ENCODE results near the gene DNAH17. TPM values are rescaled to one million over a fixed set of nuclear protein-coding genes. Genes with fewer than 3 reads are reported as not detected.

The DNAH17 gene
- total RNA-seq, 4 donors from 2014 or later, result under 0.01 TPM; not detected in 3

- H3K27me3 ChIP-seq, result peaks cover 19% of the 10 kb centered on the region
- no peaks in the 10 kb centered on the region for H3K36me3 ChIP-seq
- no peaks in the 10 kb centered on the region for H3K4me1 ChIP-seq
- no peak overlapping the region for H3K27ac ChIP-seq
- no peak for DNase-seq
- H3K4me3 ChIP-seq, result no peak overlapping the region
- H3K9me3 ChIP-seq, result no peaks in the 10 kb centered on the region
- intact Hi-C loops (cut with DNase I; ENCODE audit: low total_unique reads) (loop anchor here (10.0 kb wide), 1 partner anchor 84 kb away; no protein-coding TSS in a partner anchor), in situ Hi-C loops (cut with MboI; ENCODE audit: low pct_ligation_motif_present in 1 of 4, low pct_unique_long_range_greater_than_20kb in 1 of 4, low sequenced_read_pairs in 3 of 4) (no loop called here)
- WGBS, 2 donors (ENCODE audit: low coverage in 1 of 2), result 84 to 90% methylated on average over 4 to 10 of the region's 10 CpGs
- TF ChIP-seq CTCF (IDR thresholded peaks at IDR 0.05) (no peak), EP300 (IDR thresholded peaks at IDR 0.05; ENCODE audit: low read depth) (no peak), POLR2AphosphoS5 (IDR thresholded peaks at IDR 0.05) (no peak), POLR2A (IDR thresholded peaks at IDR 0.05) (no peak)
Observed at GRCh38 chr17:78561166-78561565, 16.0 kb downstream of the DNAH17 start.

- no peaks in the 10 kb centered on the region for H3K4me1 ChIP-seq
- peaks cover 19% of the 10 kb centered on the region for H3K27me3 ChIP-seq
- WGBS, 2 donors (ENCODE audit: low coverage in 1 of 2), result 80 to 90% methylated on average over 1 to 22 of the region's 22 CpGs
- intact Hi-C loops (cut with DNase I; ENCODE audit: low total_unique reads) (loop anchor here (10.0 kb wide), 1 partner anchor 84 kb away; no protein-coding TSS in a partner anchor), in situ Hi-C loops (cut with MboI; ENCODE audit: low pct_ligation_motif_present in 1 of 4, low pct_unique_long_range_greater_than_20kb in 1 of 4, low sequenced_read_pairs in 3 of 4) (no loop called here)
- H3K36me3 ChIP-seq, result no peaks in the 10 kb centered on the region
- H3K9me3 ChIP-seq, result no peaks in the 10 kb centered on the region
- no peak overlapping the region for H3K4me3 ChIP-seq
- no peak for DNase-seq
- TF ChIP-seq EP300 (IDR thresholded peaks at IDR 0.05; ENCODE audit: low read depth), result no peak
- TF ChIP-seq CTCF (IDR thresholded peaks at IDR 0.05), result no peak
- no peak for TF ChIP-seq POLR2AphosphoS5 (IDR thresholded peaks at IDR 0.05)
- TF ChIP-seq POLR2A (IDR thresholded peaks at IDR 0.05), result no peak
- H3K27ac ChIP-seq, result no peak overlapping the region
Observed at GRCh38 chr17:78560731-78561130, 16.5 kb downstream of the DNAH17 start.

DNA sequence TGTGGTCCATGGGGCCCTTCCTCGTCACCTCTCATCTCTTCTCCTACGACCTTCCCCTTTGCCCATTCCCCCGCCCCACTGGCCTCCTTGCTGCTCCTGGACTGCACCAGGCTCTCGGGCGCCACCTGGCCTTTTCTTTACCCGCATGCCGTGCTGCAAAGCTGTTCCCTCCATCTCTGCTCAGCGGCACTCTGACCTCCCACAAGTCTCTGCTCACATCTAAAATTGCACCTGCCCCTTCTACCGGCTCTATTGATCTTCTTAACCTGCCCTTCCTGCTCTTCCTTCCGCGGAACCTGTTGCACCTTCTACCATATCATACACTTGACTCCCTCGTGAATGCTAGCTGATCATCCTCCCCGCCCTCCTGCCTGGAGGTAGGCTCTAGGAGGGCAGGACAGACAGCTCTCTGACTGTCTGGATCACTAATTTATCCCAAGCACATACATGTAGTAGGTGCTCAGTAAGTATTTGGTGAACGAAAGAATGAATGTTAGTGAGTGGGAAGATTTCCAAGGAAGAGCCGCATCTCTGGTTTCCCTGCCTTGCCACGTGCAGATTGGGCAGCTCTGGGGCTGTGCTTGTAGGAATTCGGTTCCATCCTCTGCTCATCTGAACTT is 17.3 kb downstream of the DNAH17 start:
- WGBS, 2 donors (ENCODE audit: low coverage in 1 of 2), result 33 to 46% methylated on average over 10 to 17 of the region's 17 CpGs
- TF ChIP-seq CTCF (IDR thresholded peaks at IDR 0.05) (peak in 1 of 5 experiments; percentile 22), EP300 (IDR thresholded peaks at IDR 0.05; ENCODE audit: low read depth) (no peak)
- Histone ChIP-seq H3K27ac (no peak overlapping the region), H3K36me3 (no peaks in the 10 kb centered on the region), H3K4me1 (no peaks in the 10 kb centered on the region), H3K27me3 (peaks cover 19% of the 10 kb centered on the region), H3K4me3 (no peak overlapping the region), H3K9me3 (no peaks in the 10 kb centered on the region)
- in situ Hi-C loops (cut with MboI; ENCODE audit: low pct_ligation_motif_present in 1 of 4, low pct_unique_long_range_greater_than_20kb in 1 of 4, low sequenced_read_pairs in 3 of 4), result no loop called here
- intact Hi-C loops (cut with DNase I; ENCODE audit: low total_unique reads), result loop anchor here (10.0 kb wide), 1 partner anchor 85 kb away; no protein-coding TSS in a partner anchor
- DNase-seq, result no peak

DNA sequence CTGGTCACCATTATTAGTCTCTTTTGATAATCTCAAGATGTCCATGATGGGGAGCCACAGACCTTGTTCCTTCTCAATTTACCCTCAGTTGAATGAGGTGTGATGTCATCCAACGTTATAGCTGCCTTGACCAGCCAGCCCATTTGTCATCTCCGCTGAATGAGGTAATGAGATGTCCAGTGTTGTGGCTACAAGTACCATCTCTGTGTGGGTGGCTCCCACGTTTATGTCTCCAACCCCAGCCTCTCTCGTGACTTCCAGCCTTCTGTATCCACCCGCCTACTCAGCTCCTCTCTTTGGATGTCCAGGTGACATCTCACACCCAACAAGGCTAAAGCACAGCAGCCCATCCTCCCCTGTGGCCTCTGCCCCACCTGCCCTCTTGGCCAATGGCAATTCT is 18.2 kb downstream of the DNAH17 start:
- Histone ChIP-seq H3K9me3 (no peaks in the 10 kb centered on the region), H3K27me3 (peaks cover 13% of the 10 kb centered on the region), H3K4me3 (no peak overlapping the region), H3K4me1 (no peaks in the 10 kb centered on the region), H3K27ac (no peak overlapping the region), H3K36me3 (no peaks in the 10 kb centered on the region)
- 63 to 81% methylated on average over 4 to 5 of the region's 5 CpGs for WGBS, 2 donors (ENCODE audit: low coverage in 1 of 2)
- in situ Hi-C loops (cut with MboI; ENCODE audit: low pct_ligation_motif_present in 1 of 4, low pct_unique_long_range_greater_than_20kb in 1 of 4, low sequenced_read_pairs in 3 of 4), result no loop called here
- TF ChIP-seq POLR2A (IDR thresholded peaks at IDR 0.05) (no peak), EP300 (IDR thresholded peaks at IDR 0.05; ENCODE audit: low read depth) (no peak), CTCF (IDR thresholded peaks at IDR 0.05) (no peak), POLR2AphosphoS5 (IDR thresholded peaks at IDR 0.05) (no peak)
- no peak for DNase-seq
- intact Hi-C loops (cut with DNase I; ENCODE audit: low total_unique reads), result no loop called here

Measured in transverse colon (tissue), 4 donors.